ENCODE measurements around the gene CD3D. TPM values are rescaled to one million over a fixed set of nuclear protein-coding genes. Genes with fewer than 3 reads are reported as not detected.

CD3D gene
- total and polyA plus RNA-seq, 2 of the 4 experiments (the other 2 are of a cell fraction): not detected

GRCh38 chr11:118318581-118319336 is 23.7 kb downstream of the CD3D start:
- Histone ChIP-seq H3K14ac (replicated peaks; ENCODE audit: low read depth, low read length) (no peak overlapping the region), H3K23ac (ENCODE audit: low read depth, low read length) (no peak overlapping the region), H3K36me3 (ENCODE audit: control insufficient read depth, insufficient read depth, low read length) (no peaks in the 10 kb centered on the region), H3K4me2 (ENCODE audit: low read depth, low read length) (no peak overlapping the region), H4K20me1 (ENCODE audit: insufficient read depth, low read length) (no peaks in the 10 kb centered on the region), H2BK5ac (ENCODE audit: low read depth, low read length, poor library complexity, severe bottlenecking) (no peak overlapping the region), H3K4ac (ENCODE audit: low read depth, low read length) (no peak overlapping the region), H3K9me1 (ENCODE audit: insufficient read depth, low read length) (no peaks in the 10 kb centered on the region), H2AK9ac (replicated peaks; ENCODE audit: low read depth, low read length, poor library complexity) (no peak overlapping the region), H3K27me3 (ENCODE audit: control insufficient read depth, insufficient read depth, low read length) (peaks cover 14% of the 10 kb centered on the region; the same call in 1 of the 2 replicates), H3K9ac (ENCODE audit: low read depth, low read length) (no peak overlapping the region), H3K56ac (ENCODE audit: extremely low read depth, insufficient read depth, low read length) (no peak overlapping the region; the same call in 1 of the 2 replicates), H3K79me1 (ENCODE audit: low read depth in 1 of 2, low read length in 2 of 2) (no peaks in the 10 kb centered on the region), H3K27ac (ENCODE audit: insufficient read depth, low read length) (no peak overlapping the region), H3K9me3 (ENCODE audit: control insufficient read depth, insufficient read depth, low read length) (no peaks in the 10 kb centered on the region), H4K91ac (ENCODE audit: insufficient read depth, low read depth, low read length) (no peak overlapping the region), H4K5ac (ENCODE audit: low read depth, low read length) (no peak overlapping the region), H2BK20ac (ENCODE audit: low read depth, low read length) (no peak overlapping the region), H4K8ac (ENCODE audit: low read depth in 2 of 2, low read length in 2 of 2) (no peak overlapping the region), H2AK5ac (ENCODE audit: low read depth, low read length) (no peak overlapping the region), H3K4me1 (ENCODE audit: control insufficient read depth, insufficient read depth, low read length) (no peaks in the 10 kb centered on the region), H3K4me3 (ENCODE audit: insufficient read depth, low read depth, low read length) (no peak overlapping the region), H2AFZ (replicated peaks; ENCODE audit: low read length, poor library complexity) (no peak overlapping the region), H3K18ac (ENCODE audit: low read depth, low read length) (no peak overlapping the region), H2BK120ac (ENCODE audit: low read depth, low read length) (no peak overlapping the region), H2BK15ac (ENCODE audit: low read depth, low read length) (no peak overlapping the region)
- WGBS, 2 experiments (ENCODE audit: extremely low coverage in 2 of 2, insufficient read length in 1 of 2): 56% methylated on average over 3 of the region's 11 CpGs; no CpG with 5 or more reads in 1 of the 2 experiments
- DNase-seq (no peak), ATAC-seq (ENCODE audit: low read depth) (no peak)
- BruUV-seq (replicated peaks): no TSS peak
- CTCF ChIA-PET: interaction anchor here (0.6 kb wide), 1 partner anchor 1427 kb away, joined by 4 read pairs; no protein-coding TSS in a partner anchor
- in situ Hi-C loops (cut with MboI; ENCODE audit: low sequenced_read_pairs): no loop called here
- POLR2A ChIA-PET (ENCODE audit: unreplicated experiment): no interaction called here
- TF ChIP-seq SMC3 (IDR thresholded peaks at IDR 0.05; ENCODE audit: low read depth, low read length) (no peak), POLR2A (IDR thresholded peaks at IDR 0.05; ENCODE audit: low read depth, low read length) (no peak), NFE2L2 (IDR thresholded peaks at IDR 0.05; ENCODE audit: low read depth, low read length) (no peak), FOS (IDR thresholded peaks at IDR 0.05; ENCODE audit: low read depth, low read length) (no peak), MAFK (IDR thresholded peaks at IDR 0.05; ENCODE audit: low read depth, low read length) (no peak), RCOR1 (IDR thresholded peaks at IDR 0.05; ENCODE audit: insufficient replicate concordance, low read length) (no peak), RFX5 (IDR thresholded peaks at IDR 0.05; ENCODE audit: low read depth, low read length) (no peak), ELK1 (IDR thresholded peaks at IDR 0.05; ENCODE audit: borderline replicate concordance, low read depth, low read length) (no peak), RAD21 (IDR thresholded peaks at IDR 0.05; ENCODE audit: low read length) (no peak), CEBPB (IDR thresholded peaks at IDR 0.05; ENCODE audit: low read depth, low read length) (no peak), MAZ (IDR thresholded peaks at IDR 0.05; ENCODE audit: borderline replicate concordance, low read depth, low read length) (no peak), MXI1 (IDR thresholded peaks at IDR 0.05; ENCODE audit: borderline replicate concordance, low read depth, low read length) (no peak), CHD1 (IDR thresholded peaks at IDR 0.05; ENCODE audit: low read depth, low read length) (no peak), CTCF (conservative IDR thresholded peaks at IDR 0.05; ENCODE audit: low read depth, low read length) (no peak), BHLHE40 (IDR thresholded peaks at IDR 0.05; ENCODE audit: low read depth, low read length) (no peak), USF2 (IDR thresholded peaks at IDR 0.05; ENCODE audit: low read depth, low read length) (no peak)
- dilution Hi-C loops (cut with HindIII; ENCODE audit: low sequenced_read_pairs, unreplicated experiment): no loop called here
- intact Hi-C loops (cut with micrococcal nuclease): no loop called here
